Measurements from ENCODE around the gene ILKAP. TPM values are rescaled to one million over a fixed set of nuclear protein-coding genes. Genes with fewer than 3 reads are reported as not detected.

The ILKAP gene
- total and polyA plus RNA-seq, 2 of the 4 experiments (the other 2 are of a cell fraction): 13.3 to 44.2 TPM

- H3K56ac ChIP-seq (ENCODE audit: extremely low read depth, insufficient read depth, low read length): no peak overlapping the region
- dilution Hi-C loops (cut with HindIII; ENCODE audit: low sequenced_read_pairs, unreplicated experiment): no loop called here
- peak overlapping the region; percentile 71 for H2BK5ac ChIP-seq (ENCODE audit: low read depth, low read length, poor library complexity, severe bottlenecking)
- peak overlapping the region; percentile 87 for H3K4ac ChIP-seq (ENCODE audit: low read depth, low read length)
- H4K91ac ChIP-seq (ENCODE audit: insufficient read depth, low read depth, low read length): peak overlapping the region; percentile 70
- H3K4me1 ChIP-seq (ENCODE audit: control insufficient read depth, insufficient read depth, low read length): peaks cover 6% of the 10 kb centered on the region
- peak overlapping the region; percentile 96 for H3K14ac ChIP-seq (replicated peaks; ENCODE audit: low read depth, low read length)
- peak overlapping the region; percentile 94 for H3K9ac ChIP-seq (ENCODE audit: low read depth, low read length)
- H3K27me3 ChIP-seq (ENCODE audit: control insufficient read depth, insufficient read depth, low read length): peaks cover 5% of the 10 kb centered on the region; the same call in 1 of the 2 replicates
- H3K27ac ChIP-seq (ENCODE audit: insufficient read depth, low read length): peak overlapping the region; percentile 64
- ATAC-seq (ENCODE audit: low read depth): no peak
- peak overlapping the region; percentile 89 for H2AFZ ChIP-seq (replicated peaks; ENCODE audit: low read length, poor library complexity)
- no peak overlapping the region for H2AK9ac ChIP-seq (replicated peaks; ENCODE audit: low read depth, low read length, poor library complexity)
- H3K4me2 ChIP-seq (ENCODE audit: low read depth, low read length): peak overlapping the region; percentile 58
- no peaks in the 10 kb centered on the region for H3K9me3 ChIP-seq (ENCODE audit: control insufficient read depth, insufficient read depth, low read length)
- CTCF ChIA-PET: interaction anchor here (0.6 kb wide), 1 partner anchor 201 kb away, joined by 3 read pairs; no protein-coding TSS in a partner anchor
- in situ Hi-C loops (cut with MboI; ENCODE audit: low sequenced_read_pairs): no loop called here
- peak overlapping the region; percentile 43; the same call in 1 of the 2 replicates for H2BK20ac ChIP-seq (ENCODE audit: low read depth, low read length)
- no peaks in the 10 kb centered on the region for H3K79me1 ChIP-seq (ENCODE audit: low read depth in 1 of 2, low read length in 2 of 2)
- H3K4me3 ChIP-seq (ENCODE audit: insufficient read depth, low read depth, low read length): no peak overlapping the region
- no peaks in the 10 kb centered on the region for H3K36me3 ChIP-seq (ENCODE audit: control insufficient read depth, insufficient read depth, low read length)
- H3K23ac ChIP-seq (ENCODE audit: low read depth, low read length): peak overlapping the region; percentile 74
- peak overlapping the region; percentile 89; the same call in 1 of the 2 replicates for H2AK5ac ChIP-seq (ENCODE audit: low read depth, low read length)
- H2BK120ac ChIP-seq (ENCODE audit: low read depth, low read length): peak overlapping the region; percentile 74
- peaks cover 5% of the 10 kb centered on the region; the same call in 1 of the 2 replicates for H3K9me1 ChIP-seq (ENCODE audit: insufficient read depth, low read length)
- 100% methylated on average over 2 of the region's 2 CpGs; no CpG with 5 or more reads in 1 of the 2 experiments for WGBS, 2 experiments (ENCODE audit: extremely low coverage in 2 of 2, insufficient read length in 1 of 2)
- DNase-seq: no peak
- intact Hi-C loops (cut with micrococcal nuclease): no loop called here
- TF ChIP-seq ELK1 (IDR thresholded peaks at IDR 0.05; ENCODE audit: borderline replicate concordance, low read depth, low read length) (no peak), RCOR1 (IDR thresholded peaks at IDR 0.05; ENCODE audit: insufficient replicate concordance, low read length) (no peak), MAFK (IDR thresholded peaks at IDR 0.05; ENCODE audit: low read depth, low read length) (no peak), CHD1 (IDR thresholded peaks at IDR 0.05; ENCODE audit: low read depth, low read length) (no peak), CTCF (conservative IDR thresholded peaks at IDR 0.05; ENCODE audit: low read depth, low read length) (no peak), NFE2L2 (IDR thresholded peaks at IDR 0.05; ENCODE audit: low read depth, low read length) (no peak), BHLHE40 (IDR thresholded peaks at IDR 0.05; ENCODE audit: low read depth, low read length) (no peak)
- POLR2A ChIA-PET (ENCODE audit: unreplicated experiment): no interaction called here
- H4K5ac ChIP-seq (ENCODE audit: low read depth, low read length): peak overlapping the region; percentile 91
- no peaks in the 10 kb centered on the region for H4K20me1 ChIP-seq (ENCODE audit: insufficient read depth, low read length)
- peak overlapping the region; percentile 90 for H3K18ac ChIP-seq (ENCODE audit: low read depth, low read length)
- H4K8ac ChIP-seq (ENCODE audit: low read depth in 2 of 2, low read length in 2 of 2): peak overlapping the region; percentile 94 to 97
- TSS peak; percentile 95 for BruUV-seq (replicated peaks)
- H2BK15ac ChIP-seq (ENCODE audit: low read depth, low read length): peak overlapping the region; percentile 10; the same call in 1 of the 3 replicates
These were observed 76.7 kb downstream of the ILKAP start for GRCh38 chr2:238126775-238127164.
